Mucosa of descending colon (tissue), 3 donors: ENCODE data around the gene CGA. TPM values are rescaled to one million over a fixed set of nuclear protein-coding genes. Genes with fewer than 3 reads are reported as not detected.

Experiments
- ATAC-seq: fragments of 200-7000 bp; cut with Tn5 transposase; one replicate; pipeline ENCODE4 v1.9.1; 2020; ENCODE audit warnings: mild to moderate bottlenecking, moderate library complexity
- DNase-seq, 3 donors: peaks; one replicate each; pipeline ENCODE4 v3.0.0-alpha.2; 2020
- H3K36me3 ChIP-seq: fragments of 200-600 bp; one replicate; pipeline ENCODE4 v1.8.0; 2021; ENCODE audit warnings: low read depth, mild to moderate bottlenecking
- H3K4me1 ChIP-seq: fragments of 200-600 bp; one replicate; pipeline ENCODE4 v1.8.0; 2021; ENCODE audit warnings: low read depth, mild to moderate bottlenecking
- H3K4me3 ChIP-seq: fragments of 200-600 bp; one replicate; pipeline ENCODE4 v1.8.0; 2021; ENCODE audit warnings: mild to moderate bottlenecking
- H3K9me3 ChIP-seq: fragments of 200-600 bp; one replicate; pipeline ENCODE4 v1.8.0; 2021; ENCODE audit warnings: mild to moderate bottlenecking
- CTCF ChIP-seq: fragments of 200-600 bp; IDR thresholded peaks from one replicate; pipeline ENCODE4 v1.8.0; 2022; ENCODE audit warnings: antibody characterized with exemption, mild to moderate bottlenecking
- intact Hi-C, 2 donors: fragments of 100-400 bp; cut with DNase I in 1 of 2; cut with micrococcal nuclease in 1 of 2; formaldehyde crosslinking; loops; one replicate each; pipeline versions ENCODE4 v1.11.0 to v1.11.1; 2022; cut with DNase I, micrococcal nuclease
- total RNA-seq, 3 donors: library from RNA; stranded (reverse); fragmentation: NEBNext Ultra II Directional in 2 of 3; extraction: Animal tissue kit (Norgen Biotek cat#: 25700) in 2 of 3; gene quantifications; one replicate each; pipeline versions ENCODE4 v1.2.1 to v1.2.4, GENCODE V29; 2021 to 2023
- donor health status: DM: no; HTN: no; CAD: no; lungs with moderate emphysema.
- donor health status: DM: no; HTN: no; CAD: no.
- donor health status: DM: no; HTN: yes; CAD: no.

The CGA gene
- total RNA-seq, 3 donors from 2014 or later: not detected

- no peak for TF ChIP-seq CTCF
- intact Hi-C loops: no loop called here
- Histone ChIP-seq H3K9me3 (no peaks in the 10 kb centered on the region), H3K4me1 (no peaks in the 10 kb centered on the region), H3K36me3 (no peaks in the 10 kb centered on the region), H3K4me3 (no peak overlapping the region)
- no peak for ATAC-seq
- no peak for DNase-seq
Observed at GRCh38 chr6:87105823-87106222, 10.9 kb upstream of the CGA start.

GRCh38 chr6:87104667-87105066 is 9.8 kb upstream of the CGA start:
- no peak overlapping the region for H3K4me3 ChIP-seq
- DNase-seq: no peak
- intact Hi-C loops: no loop called here
- no peaks in the 10 kb centered on the region for H3K4me1 ChIP-seq
- H3K36me3 ChIP-seq: no peaks in the 10 kb centered on the region
- no peak for TF ChIP-seq CTCF
- no peaks in the 10 kb centered on the region for H3K9me3 ChIP-seq
- ATAC-seq: no peak

GRCh38 chr6:87103977-87104601 is 9.2 kb upstream of the CGA start:
- intact Hi-C loops: no loop called here
- no peak for TF ChIP-seq CTCF
- Histone ChIP-seq H3K4me1 (no peaks in the 10 kb centered on the region), H3K9me3 (no peaks in the 10 kb centered on the region), H3K36me3 (no peaks in the 10 kb centered on the region), H3K4me3 (no peak overlapping the region)
- DNase-seq (no peak), ATAC-seq (no peak)

DNA sequence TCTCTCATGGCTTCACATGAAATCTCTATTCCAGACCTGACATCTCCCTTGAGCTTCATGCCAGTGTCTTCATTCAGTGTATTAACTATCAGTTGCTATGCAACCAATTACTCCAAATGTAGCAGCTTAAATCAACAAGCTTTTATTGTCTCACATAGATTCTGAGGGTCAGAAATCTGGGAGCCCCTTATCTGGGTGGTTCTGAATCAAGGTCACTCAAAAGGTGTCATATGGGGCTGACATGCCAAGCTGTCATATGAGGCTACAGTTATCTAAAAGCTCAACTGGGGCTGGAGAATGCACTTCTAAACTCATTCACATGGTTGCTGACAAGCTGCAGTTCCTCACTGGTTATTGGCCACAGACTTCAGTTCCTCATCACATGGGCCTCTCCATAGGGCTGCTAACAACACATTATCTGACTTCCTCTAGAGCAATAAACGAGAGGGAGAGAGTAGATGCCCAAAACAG is 7.3 kb upstream of the CGA start:
- Histone ChIP-seq H3K36me3 (no peaks in the 10 kb centered on the region), H3K9me3 (no peaks in the 10 kb centered on the region), H3K4me1 (no peaks in the 10 kb centered on the region), H3K4me3 (no peak overlapping the region)
- DNase-seq (no peak), ATAC-seq (peak; percentile 42)
- intact Hi-C loops: no loop called here
- no peak for TF ChIP-seq CTCF

DNA sequence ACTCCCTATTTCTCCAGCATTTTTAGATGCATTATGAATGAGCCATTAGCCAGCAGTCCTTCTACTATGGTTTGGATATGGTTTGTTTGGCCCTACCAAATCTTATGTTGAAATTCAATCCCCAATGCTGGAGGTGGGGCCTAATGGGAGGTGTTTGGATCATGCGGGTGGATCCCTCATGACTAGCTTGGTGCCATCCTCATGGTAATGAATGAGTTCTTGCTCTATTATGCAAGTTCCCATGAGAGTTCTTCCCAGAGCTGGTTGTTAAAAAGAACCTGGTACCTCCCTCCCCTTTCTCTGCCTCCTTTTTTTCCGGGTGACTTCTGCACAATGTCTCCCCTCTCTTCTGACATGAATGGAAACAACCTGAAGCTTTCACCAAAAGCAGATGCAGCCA is 6.2 kb upstream of the CGA start:
- H3K4me1 ChIP-seq: no peaks in the 10 kb centered on the region
- ATAC-seq (no peak), DNase-seq (no peak)
- H3K36me3 ChIP-seq: no peaks in the 10 kb centered on the region
- TF ChIP-seq CTCF: no peak
- intact Hi-C loops: no loop called here
- no peaks in the 10 kb centered on the region for H3K9me3 ChIP-seq
- no peak overlapping the region for H3K4me3 ChIP-seq

GRCh38 chr6:87100216-87100615 is 5.3 kb upstream of the CGA start:
- no peak for TF ChIP-seq CTCF
- Histone ChIP-seq H3K4me3 (no peak overlapping the region), H3K36me3 (no peaks in the 10 kb centered on the region), H3K9me3 (no peaks in the 10 kb centered on the region), H3K4me1 (no peaks in the 10 kb centered on the region)
- no peak for ATAC-seq
- no peak for DNase-seq
- intact Hi-C loops: no loop called here
